ENCODE data around the gene NFIB.

Gene NFIB

GRCh38 chr9:14095277-14095676 lies 218.7 kb downstream of the NFIB start:
- DNase-seq: no peak

- DNase-seq: no peak
Measured at GRCh38 chr9:14094491-14094890, 219.4 kb downstream of the NFIB start.

- DNase-seq: no peak
Measured at GRCh38 chr9:14092344-14092743, 221.6 kb downstream of the NFIB start.

- no peak for DNase-seq
Measured at GRCh38 chr9:14089051-14089803, 224.7 kb downstream of the NFIB start.

- DNase-seq: no peak
Measured at GRCh38 chr9:14087576-14087975, 226.4 kb downstream of the NFIB start.

- DNase-seq: no peak
Measured at GRCh38 chr9:14086495-14086894, 227.4 kb downstream of the NFIB start.

- DNase-seq: no peak
Measured at GRCh38 chr9:14085810-14086209, 228.1 kb downstream of the NFIB start.

- DNase-seq: no peak
Measured at GRCh38 chr9:14084867-14085266, 229.1 kb downstream of the NFIB start.

GRCh38 chr9:14083366-14083765 lies 230.6 kb downstream of the NFIB start:
- no peak for DNase-seq

- no peak for DNase-seq
Measured at GRCh38 chr9:14082732-14083131, 231.2 kb downstream of the NFIB start.

- DNase-seq: no peak
Measured at GRCh38 chr9:14081745-14082144, 232.2 kb downstream of the NFIB start.

- DNase-seq: no peak
Measured at GRCh38 chr9:14080959-14081542, 232.9 kb downstream of the NFIB start.

- DNase-seq: no peak
Measured at GRCh38 chr9:14079440-14079839, 234.5 kb downstream of the NFIB start.

- no peak for DNase-seq
Measured at GRCh38 chr9:14077672-14078071, 236.3 kb downstream of the NFIB start.

- no peak for DNase-seq
Measured at GRCh38 chr9:14075218-14075617, 238.7 kb downstream of the NFIB start.

- DNase-seq: no peak
Measured at GRCh38 chr9:14072850-14073249, 241.1 kb downstream of the NFIB start.

- no peak for DNase-seq
Measured at GRCh38 chr9:14071484-14071883, 242.5 kb downstream of the NFIB start.

- DNase-seq: no peak
Measured at GRCh38 chr9:14068690-14069089, 245.3 kb downstream of the NFIB start.

- DNase-seq: no peak
Measured at GRCh38 chr9:14066831-14067230, 247.1 kb downstream of the NFIB start.

GRCh38 chr9:14066032-14066431 lies 247.9 kb downstream of the NFIB start:
- no peak for DNase-seq

- no peak for DNase-seq
Measured at GRCh38 chr9:14064940-14065339, 249.0 kb downstream of the NFIB start.

GRCh38 chr9:14063756-14064155 lies 250.2 kb downstream of the NFIB start:
- DNase-seq: no peak

- no peak for DNase-seq
Measured at GRCh38 chr9:14062586-14063221, 251.2 kb downstream of the NFIB start.

- DNase-seq: no peak
Measured at GRCh38 chr9:14061936-14062585, 251.9 kb downstream of the NFIB start.

All from effector CD8-positive, alpha-beta T cell (primary cell).